Motor neuron (in vitro differentiated cells): Measurements from ENCODE around the gene FARP1. TPM values are rescaled to one million over a fixed set of nuclear protein-coding genes. Genes with fewer than 3 reads are reported as not detected.
A peak's percentile ranks its signal among the peaks of the same experiment; 100 is the strongest.
"Not testable (repeated sequence)": the region's sequence is repeated elsewhere in the genome, so short reads cannot be mapped to it uniquely, and the experiment has no call there.

Experiments
- ATAC-seq, 8 experiments: fragments of 200-7000 bp; cut with Tn5 transposase; replicated peaks in 6 of 8; 2 replicates each; pipeline ENCODE4 v1.8.0; 2021; ENCODE audit warnings: mild to moderate bottlenecking in 8 of 8, moderate library complexity in 8 of 8
- H3K27ac ChIP-seq, 2 donors: fragments of 250-450 bp; sonication (Bioruptor Pico); 2 replicates each; pipeline ENCODE4 v1.9.0; 2021; ENCODE audit warnings: antibody characterized with exemption in 2 of 2, mild to moderate bottlenecking in 2 of 2, moderate library complexity in 1 of 2
- H3K4me1 ChIP-seq, 2 donors: fragments of 250-450 bp; sonication (Bioruptor Pico); replicated peaks in 1 of 2; 2 replicates each; pipeline ENCODE4 v1.6.1; 2021; ENCODE audit warnings: antibody characterized with exemption in 2 of 2, mild to moderate bottlenecking in 2 of 2, moderate library complexity in 1 of 2
- H3K4me3 ChIP-seq, 5 donors: fragments of 250-450 bp; sonication (Bioruptor Pico); 2 replicates each; pipeline ENCODE4 v1.9.0; 2021; ENCODE audit warnings: antibody characterized with exemption in 5 of 5, mild to moderate bottlenecking in 5 of 5, moderate library complexity in 4 of 5
- WGBS, 10 experiments: fragments of 450-650 bp; shearing (Covaris generic); methylation state at CpG; one replicate each; pipeline ENCODE4 v1.0.0; 2022; 5-methylcytosine and 5-hydroxymethylcytosine counted together
- in situ Hi-C, 9 experiments: fragments of 400-800 bp; cut with MboI; loops; one replicate each; pipeline ENCODE4 v1.15.0; 2021; ENCODE audit warnings: low sequenced_read_pairs in 9 of 9, low pct_unique_long_range_greater_than_20kb in 2 of 9; ENCODE audit not compliant: unreplicated experiment in 9 of 9
- total RNA-seq, 8 experiments: library from RNA; unstranded; fragments of 300-600 nt; gene quantifications; 2 replicates each; pipeline versions ENCODE4 v1.2.3 to v1.2.4, GENCODE V29; 2022

FARP1 gene
- total RNA-seq, 8 experiments from 2014 or later = 6.5 to 349 (median 25.6) TPM

DNA sequence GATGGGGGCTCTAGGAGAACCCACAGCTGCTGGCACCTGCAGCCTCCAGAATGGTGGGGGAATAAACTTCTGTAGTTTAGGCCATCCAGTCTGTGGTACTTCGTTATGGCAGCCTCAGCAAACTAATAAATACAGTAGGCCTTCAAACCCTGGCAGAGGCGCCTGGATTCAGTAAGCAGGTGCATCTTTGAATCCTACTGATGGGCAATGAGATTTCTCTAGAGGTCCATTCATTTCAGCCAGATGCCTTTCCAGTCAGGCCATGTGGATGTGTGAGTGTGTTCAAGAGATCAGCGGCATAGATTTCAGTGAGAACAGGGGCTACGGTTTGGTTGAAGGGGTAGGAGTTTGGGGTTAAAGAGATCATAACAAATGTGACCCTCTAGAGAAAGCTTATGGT is 217.7 kb downstream of the FARP1 start:
- no peak for ATAC-seq
- no peak overlapping the region for H3K4me3 ChIP-seq
- H3K27ac ChIP-seq = no peak overlapping the region
- in situ Hi-C loops = no loop called here
- H3K4me1 ChIP-seq = no peaks in the 10 kb centered on the region
- 70 to 100% (median 94%) methylated on average over 1 to 2 of the region's 4 CpGs; no CpG with 5 or more reads in 3 of the 10 experiments for WGBS, 10 experiments

DNA sequence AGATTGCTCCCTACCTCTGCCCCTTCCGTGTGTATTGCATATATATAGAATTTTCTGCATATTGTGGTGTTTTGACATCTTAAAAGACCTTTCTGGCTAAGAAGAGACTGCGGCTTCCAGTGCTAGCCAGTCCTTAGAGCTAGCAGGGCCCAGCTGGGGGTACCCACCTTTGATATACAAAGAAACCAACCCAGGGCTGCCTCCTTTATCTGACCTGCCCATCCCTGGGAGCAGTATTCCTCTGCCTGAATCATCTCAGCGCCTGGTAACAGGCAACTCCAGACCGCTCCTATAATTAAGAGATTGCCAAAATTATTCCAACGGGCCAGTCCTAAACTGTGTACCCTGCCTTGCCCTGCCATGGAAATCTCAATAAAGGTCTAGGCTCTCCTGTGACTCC is 220.4 kb downstream of the FARP1 start:
- Histone ChIP-seq H3K27ac (no peak overlapping the region), H3K4me3 (no peak overlapping the region), H3K4me1 (peaks cover 6 to 7% of the 10 kb centered on the region in 2 donors)
- ATAC-seq = no peak
- in situ Hi-C loops = no loop called here
- 60 to 100% (median 93%) methylated on average over 1 to 5 of the region's 5 CpGs; no CpG with 5 or more reads in 3 of the 10 experiments for WGBS, 10 experiments

DNA sequence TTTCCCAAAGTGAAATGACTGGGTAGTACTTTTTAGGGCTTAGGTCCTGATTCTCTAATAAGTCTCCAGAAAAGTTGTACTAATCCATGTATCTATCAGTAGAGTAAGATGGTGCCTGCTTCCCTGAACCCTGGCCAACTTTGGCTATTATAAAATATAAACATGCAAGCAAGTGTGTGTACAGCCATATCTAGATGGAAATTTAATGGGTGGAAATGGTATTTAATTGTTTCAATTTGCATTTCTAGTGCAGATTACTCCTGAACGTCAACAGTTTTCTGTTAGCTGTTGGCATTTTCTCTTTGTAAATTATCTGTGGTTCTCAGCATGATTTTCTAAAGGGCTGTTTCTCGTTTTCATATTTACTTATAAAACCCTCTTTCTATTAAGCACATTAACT is 221.3 kb downstream of the FARP1 start:
- H3K4me3 ChIP-seq = no peak overlapping the region
- WGBS, 10 experiments = 0 to 100% (median 71%) methylated on average over 1 to 2 of the region's 2 CpGs; no CpG with 5 or more reads in 1 of the 10 experiments
- ATAC-seq = peak in 3 of 8 experiments; percentile 39 to 87 (median 47)

DNA sequence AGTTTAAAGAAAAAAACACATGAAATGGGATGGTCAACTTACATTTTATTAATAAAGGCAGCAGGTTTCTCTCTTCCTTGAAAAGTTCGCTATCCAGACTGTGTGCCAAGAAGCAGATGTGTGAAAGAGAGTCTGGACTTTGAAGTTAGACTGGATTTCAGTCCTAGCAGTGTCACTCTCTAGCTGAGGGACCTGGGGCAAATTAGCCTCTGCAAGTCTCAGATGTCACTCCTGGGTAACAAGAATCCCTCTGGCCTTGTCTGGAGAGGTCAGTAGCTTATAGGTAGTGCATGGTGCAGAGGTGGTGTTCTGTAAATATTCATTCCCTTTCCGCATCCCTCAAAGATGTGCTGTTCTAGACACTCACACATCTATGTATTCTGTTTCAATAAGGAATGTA is 221.8 kb downstream of the FARP1 start:
- Histone ChIP-seq H3K4me1 (peaks cover 6 to 7% of the 10 kb centered on the region in 2 donors), H3K27ac (no peak overlapping the region), H3K4me3 (no peak overlapping the region)
- 0 to 100% (median 75%) methylated on average over 1 to 2 of the region's 2 CpGs; no CpG with 5 or more reads in 3 of the 10 experiments for WGBS, 10 experiments
- in situ Hi-C loops = no loop called here
- ATAC-seq = peak in 1 of 8 experiments; percentile 57

More for the DNA sequence above, 221.3 kb downstream of the FARP1 start:
- Histone ChIP-seq H3K4me1 (peaks cover 6 to 7% of the 10 kb centered on the region in 2 donors), H3K27ac (no peak overlapping the region)
- in situ Hi-C loops = no loop called here

DNA sequence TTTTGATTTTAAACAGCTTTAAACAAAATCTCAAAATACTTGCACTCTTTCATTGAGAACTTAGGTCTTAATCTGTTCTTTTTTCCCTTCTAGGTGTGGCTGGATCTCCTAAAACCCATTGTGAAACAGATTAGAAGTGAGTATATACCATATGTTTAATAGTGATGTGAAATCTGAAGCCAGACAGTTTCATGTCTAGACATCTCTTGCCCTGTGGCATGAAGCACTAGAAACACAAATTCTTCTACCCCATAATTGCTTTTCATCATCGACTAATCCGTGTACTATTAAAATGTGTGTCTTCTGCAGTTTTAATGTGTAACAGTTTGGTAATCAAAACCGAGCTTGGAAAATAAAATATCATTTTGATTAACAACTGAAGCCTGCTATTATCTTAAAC is 222.4 kb downstream of the FARP1 start:
- ATAC-seq = no peak
- WGBS, 10 experiments = 64 to 100% (median 86%) methylated on average over 3 of the region's 3 CpGs; no CpG with 5 or more reads in 4 of the 10 experiments
- Histone ChIP-seq H3K4me3 (no peak overlapping the region), H3K4me1 (peaks cover 6 to 7% of the 10 kb centered on the region in 2 donors), H3K27ac (no peak overlapping the region)
- in situ Hi-C loops = no loop called here

DNA sequence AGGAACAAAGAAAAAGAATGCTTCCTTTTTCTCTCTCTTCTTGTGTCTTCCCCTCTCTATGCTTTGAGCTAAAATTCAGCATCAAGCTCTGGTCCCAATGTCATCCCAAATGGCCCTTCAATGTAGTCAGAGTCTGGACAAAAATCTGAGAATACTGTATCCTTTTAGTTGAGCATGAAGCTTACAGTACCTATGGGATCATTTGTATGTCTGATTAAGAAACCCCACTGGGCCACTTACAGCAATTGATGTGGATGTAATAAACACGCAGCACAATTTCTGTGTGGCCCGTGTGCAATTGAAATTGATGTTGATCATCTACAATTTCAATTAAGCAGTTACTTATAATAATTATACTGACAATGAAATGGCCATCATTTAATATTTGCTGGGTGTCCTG is 223.1 kb downstream of the FARP1 start:
- H3K27ac ChIP-seq = no peak overlapping the region
- no peak overlapping the region for H3K4me3 ChIP-seq
- ATAC-seq = no peak
- in situ Hi-C loops = no loop called here
- peaks cover 6 to 7% of the 10 kb centered on the region in 2 donors for H3K4me1 ChIP-seq
- WGBS, 10 experiments = 63 to 100% (median 94%) methylated on average over 1 to 2 of the region's 2 CpGs; no CpG with 5 or more reads in 3 of the 10 experiments

DNA sequence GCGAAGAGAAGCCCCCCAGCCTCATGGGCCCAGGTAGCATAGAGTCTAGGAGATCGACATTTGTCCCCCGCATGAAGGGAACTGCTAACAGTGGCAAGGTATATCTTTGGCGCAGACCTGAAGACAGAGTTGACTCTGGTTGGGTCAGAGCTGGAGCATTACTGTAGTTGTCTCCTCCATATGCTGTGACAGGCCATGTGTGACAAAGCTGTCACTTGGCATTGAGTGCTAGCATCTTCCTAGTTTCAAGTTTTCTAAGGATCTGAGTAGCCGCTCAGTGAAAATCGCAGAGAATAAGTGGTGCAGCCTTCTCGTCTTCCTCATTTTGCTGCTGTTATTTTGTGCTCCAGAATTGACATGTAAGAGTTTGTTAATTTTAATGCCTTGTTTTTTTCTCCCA is 223.5 kb downstream of the FARP1 start:
- ATAC-seq = no peak

DNA sequence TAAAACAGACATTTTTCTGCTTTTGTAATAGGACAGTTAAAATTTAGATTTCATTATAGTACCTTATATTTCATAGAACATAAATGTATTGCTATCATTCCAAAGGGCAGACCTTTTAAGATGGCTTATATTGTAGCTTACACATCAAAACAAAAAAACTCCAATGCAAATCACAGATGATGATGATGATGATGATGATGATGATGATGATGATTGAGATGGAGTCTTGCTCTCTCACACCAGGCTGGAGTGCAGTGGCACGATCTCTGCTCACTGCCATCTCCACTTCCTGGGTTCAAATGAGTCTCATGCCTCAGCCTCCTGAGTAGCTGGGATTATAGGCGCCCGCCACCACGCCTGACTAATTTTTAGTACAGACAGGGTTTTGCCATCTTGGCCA is 224.1 kb downstream of the FARP1 start:
- H3K4me1 ChIP-seq = peaks cover 6 to 7% of the 10 kb centered on the region in 2 donors
- in situ Hi-C loops = no loop called here
- no peak overlapping the region for H3K27ac ChIP-seq
- no peak overlapping the region for H3K4me3 ChIP-seq
- ATAC-seq = no peak
- 93 to 100% (median 100%) methylated on average over 2 to 4 of the region's 4 CpGs; no CpG with 5 or more reads in 4 of the 10 experiments for WGBS, 10 experiments

More for the DNA sequence above, 223.5 kb downstream of the FARP1 start:
- H3K27ac ChIP-seq = no peak overlapping the region
- WGBS, 10 experiments = 85 to 100% (median 96%) methylated on average over 1 to 5 of the region's 7 CpGs
- peaks cover 6 to 7% of the 10 kb centered on the region in 2 donors for H3K4me1 ChIP-seq
- in situ Hi-C loops = no loop called here
- H3K4me3 ChIP-seq = no peak overlapping the region

DNA sequence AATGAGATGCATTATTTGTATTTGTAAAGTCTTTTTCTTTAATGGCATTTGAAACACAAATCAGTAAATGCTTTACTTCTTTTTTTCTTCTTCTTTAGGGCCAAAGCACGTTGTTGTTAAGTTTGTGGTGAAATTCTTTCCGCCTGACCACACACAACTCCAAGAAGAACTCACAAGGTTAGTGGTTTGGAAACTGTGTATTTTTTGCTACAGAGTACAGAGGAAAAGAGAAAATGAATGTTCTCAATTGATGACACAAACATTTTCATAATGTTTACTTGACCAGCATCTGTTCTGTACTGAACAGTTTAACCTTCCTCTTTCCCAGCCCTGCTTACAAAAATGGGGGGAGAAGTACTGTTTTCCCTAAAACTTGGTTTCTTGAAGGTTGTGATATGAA is 225.1 kb downstream of the FARP1 start:
- no peak for ATAC-seq
- in situ Hi-C loops = no loop called here

DNA sequence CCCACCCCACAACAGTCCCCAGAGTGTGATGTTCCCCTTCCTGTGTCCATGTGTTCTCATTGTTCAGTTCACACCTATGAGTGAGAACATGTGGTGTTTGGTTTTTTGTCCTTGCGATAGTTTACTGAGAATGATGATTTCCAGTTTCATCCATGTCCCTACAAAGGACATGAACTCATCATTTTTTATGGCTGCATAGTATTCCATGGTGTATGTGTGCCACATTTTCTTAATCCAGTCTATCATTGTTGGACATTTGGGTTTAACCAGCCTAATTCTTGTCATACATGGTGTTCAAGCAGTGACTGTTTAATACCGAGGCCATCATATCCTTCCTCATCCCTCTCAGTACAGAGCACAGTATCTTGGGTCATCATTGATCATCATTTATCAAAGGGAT is 226.6 kb downstream of the FARP1 start:
- WGBS, 10 experiments = 80 to 100% (median 100%) methylated on average over 1 of the region's 2 CpGs; no CpG with 5 or more reads in 5 of the 10 experiments
- in situ Hi-C loops, H3K4me3 ChIP-seq, H3K4me1 ChIP-seq, ATAC-seq, H3K27ac ChIP-seq: not testable (repeated sequence)

More for the DNA sequence above, 225.1 kb downstream of the FARP1 start:
- Histone ChIP-seq H3K27ac (no peak overlapping the region), H3K4me3 (no peak overlapping the region), H3K4me1 (peaks cover 6 to 7% of the 10 kb centered on the region in 2 donors)
- WGBS, 10 experiments = 0 to 85% (median 75%) methylated on average over 1 to 2 of the region's 2 CpGs; no CpG with 5 or more reads in 3 of the 10 experiments

DNA sequence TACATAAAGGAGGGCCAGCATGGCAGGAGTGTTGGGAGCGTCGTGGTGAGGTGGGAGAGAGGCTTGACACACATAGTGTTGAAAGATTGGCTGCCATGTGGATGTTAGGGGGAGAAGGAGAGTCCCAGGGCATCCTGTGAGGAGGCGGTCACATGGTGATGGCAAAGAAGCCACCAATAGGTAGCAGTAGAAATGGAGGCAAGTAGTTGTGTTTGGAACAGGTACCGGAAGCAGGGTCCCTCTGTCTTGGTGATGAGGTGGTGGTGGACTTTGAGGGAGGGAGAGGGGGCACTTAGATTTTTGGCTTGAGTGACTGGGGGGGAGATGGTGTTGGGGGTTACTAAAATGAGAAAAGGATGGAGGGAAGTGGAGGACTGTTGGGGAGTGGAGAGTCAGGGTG is 227.4 kb downstream of the FARP1 start:
- 65 to 100% (median 93%) methylated on average over 1 to 3 of the region's 4 CpGs; no CpG with 5 or more reads in 4 of the 10 experiments for WGBS, 10 experiments
- in situ Hi-C loops = no loop called here
- H3K4me3 ChIP-seq = no peak overlapping the region
- H3K4me1 ChIP-seq = peaks cover 6 to 7% of the 10 kb centered on the region in 2 donors
- no peak overlapping the region for H3K27ac ChIP-seq
- no peak for ATAC-seq

DNA sequence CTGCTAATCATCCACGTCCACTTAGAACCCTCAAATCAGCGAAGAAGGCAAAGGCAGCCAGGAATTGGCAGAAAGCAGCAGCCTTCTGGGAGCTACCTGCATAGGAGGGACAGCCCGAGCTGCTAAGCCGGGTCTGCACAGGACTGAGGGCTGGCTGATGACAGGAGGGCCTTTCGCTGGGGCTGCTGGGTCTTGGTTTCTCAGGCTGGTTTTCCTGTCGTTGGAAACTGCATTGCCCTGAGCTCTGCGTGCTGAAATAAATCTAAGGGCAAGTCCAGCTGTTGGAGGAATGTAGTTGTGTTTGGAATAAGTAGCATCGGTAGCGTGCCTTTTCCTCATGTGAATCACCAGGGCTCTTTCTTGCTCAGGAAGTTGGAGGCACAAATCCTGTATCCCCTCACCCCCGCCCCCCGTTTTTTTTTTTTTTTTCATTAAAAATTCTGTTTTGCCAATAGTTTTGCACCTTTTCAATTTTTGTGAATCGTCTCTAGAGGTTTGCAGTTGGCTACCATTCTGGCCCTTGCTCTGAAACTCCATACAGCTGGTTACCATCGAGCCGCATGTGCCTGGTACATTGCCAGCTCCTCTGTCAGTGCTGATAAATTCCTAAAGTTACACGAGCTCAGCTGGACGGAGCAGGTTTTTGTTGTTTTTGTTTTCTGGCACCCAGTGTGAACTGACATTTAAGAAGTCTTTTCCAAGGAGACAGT is 228.1 kb downstream of the FARP1 start:
- WGBS, 10 experiments = 3 to 100% (median 85%) methylated on average over 1 to 12 of the region's 16 CpGs
- H3K4me1 ChIP-seq = peaks cover 3% of the 10 kb centered on the region in 2 donors
- in situ Hi-C loops = no loop called here
- ATAC-seq = peak in 3 of 8 experiments; percentile 26 to 52 (median 32)
- no peak overlapping the region for H3K4me3 ChIP-seq
- no peak overlapping the region for H3K27ac ChIP-seq

DNA sequence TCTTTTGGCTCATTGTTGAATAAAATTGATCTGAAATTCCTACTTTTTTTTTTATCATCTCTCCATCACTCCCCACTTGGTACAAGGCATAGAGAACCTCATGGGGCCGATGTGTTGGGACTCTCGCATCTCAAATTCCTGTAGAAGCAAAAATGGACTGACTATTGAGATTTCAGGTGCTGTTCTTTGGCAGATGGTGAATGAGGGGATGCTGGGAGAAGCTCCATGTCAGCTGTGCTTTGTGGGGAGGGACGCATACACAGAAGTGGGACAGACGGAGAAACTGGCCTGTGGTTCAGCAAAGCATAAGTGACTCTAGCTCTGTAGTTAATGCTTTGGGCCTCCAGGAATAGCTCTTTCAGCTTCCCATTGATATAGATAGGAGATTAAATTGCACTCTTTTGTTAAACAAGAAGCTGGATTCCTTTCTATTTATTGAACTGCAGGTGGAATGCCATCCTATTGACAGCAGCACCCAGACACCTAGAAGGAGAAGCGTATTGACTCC is 228.7 kb downstream of the FARP1 start:
- no peak overlapping the region for H3K4me3 ChIP-seq
- 51 to 100% (median 98%) methylated on average over 1 to 5 of the region's 5 CpGs; no CpG with 5 or more reads in 2 of the 10 experiments for WGBS, 10 experiments
- in situ Hi-C loops = no loop called here
- H3K27ac ChIP-seq = no peak overlapping the region
- no peak for ATAC-seq
- no peaks in the 10 kb centered on the region for H3K4me1 ChIP-seq
